Measurements from ENCODE around the gene CNTN4.

GRCh38 chr3:2850701-2851100 is 752.0 kb downstream of the CNTN4 start:
- TF ChIP-seq, protein P1, sequence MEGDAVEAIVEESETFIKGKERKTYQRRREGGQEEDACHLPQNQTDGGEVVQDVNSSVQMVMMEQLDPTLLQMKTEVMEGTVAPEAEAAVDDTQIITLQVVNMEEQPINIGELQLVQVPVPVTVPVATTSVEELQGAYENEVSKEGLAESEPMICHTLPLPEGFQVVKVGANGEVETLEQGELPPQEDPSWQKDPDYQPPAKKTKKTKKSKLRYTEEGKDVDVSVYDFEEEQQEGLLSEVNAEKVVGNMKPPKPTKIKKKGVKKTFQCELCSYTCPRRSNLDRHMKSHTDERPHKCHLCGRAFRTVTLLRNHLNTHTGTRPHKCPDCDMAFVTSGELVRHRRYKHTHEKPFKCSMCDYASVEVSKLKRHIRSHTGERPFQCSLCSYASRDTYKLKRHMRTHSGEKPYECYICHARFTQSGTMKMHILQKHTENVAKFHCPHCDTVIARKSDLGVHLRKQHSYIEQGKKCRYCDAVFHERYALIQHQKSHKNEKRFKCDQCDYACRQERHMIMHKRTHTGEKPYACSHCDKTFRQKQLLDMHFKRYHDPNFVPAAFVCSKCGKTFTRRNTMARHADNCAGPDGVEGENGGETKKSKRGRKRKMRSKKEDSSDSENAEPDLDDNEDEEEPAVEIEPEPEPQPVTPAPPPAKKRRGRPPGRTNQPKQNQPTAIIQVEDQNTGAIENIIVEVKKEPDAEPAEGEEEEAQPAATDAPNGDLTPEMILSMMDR (IDR thresholded peaks at IDR 0.05) = no peak
- TF ChIP-seq POLR2AphosphoS5 (IDR thresholded peaks at IDR 0.05; ENCODE audit: insufficient read depth in 1 of 2, low read depth in 1 of 2) (no peak), POLR2A (IDR thresholded peaks at IDR 0.05) (no peak)

Measured in vagina (tissue), 2 donors.